ENCODE data around the gene BUB1.
"Not testable (repeated sequence)": the region's sequence is repeated elsewhere in the genome, so short reads cannot be mapped to it uniquely, and the experiment has no call there.

Gene BUB1

DNA sequence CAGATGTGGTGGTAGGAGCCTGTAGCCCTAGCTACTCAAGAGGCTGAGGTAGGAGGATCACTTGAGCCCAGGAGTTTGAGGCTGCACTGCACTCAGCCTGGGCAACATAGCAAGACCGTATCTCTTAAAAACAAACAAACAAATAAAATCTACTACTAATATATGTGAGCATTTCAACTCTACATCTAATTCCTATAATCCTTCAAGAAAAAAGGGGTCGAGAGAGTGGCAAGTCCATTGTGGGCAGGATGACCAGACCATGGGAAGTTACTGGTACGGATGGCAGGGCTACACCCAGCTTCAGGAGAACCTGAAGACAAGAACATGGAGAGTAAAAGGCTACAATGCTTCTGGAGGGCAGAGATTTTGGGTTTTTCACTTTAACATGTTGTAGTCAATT, 24.0 kb downstream of the BUB1 start:
- no peak for DNase-seq

- no peak for DNase-seq
Measured at GRCh38 chr2:110650346-110650745, 27.5 kb downstream of the BUB1 start.

DNA sequence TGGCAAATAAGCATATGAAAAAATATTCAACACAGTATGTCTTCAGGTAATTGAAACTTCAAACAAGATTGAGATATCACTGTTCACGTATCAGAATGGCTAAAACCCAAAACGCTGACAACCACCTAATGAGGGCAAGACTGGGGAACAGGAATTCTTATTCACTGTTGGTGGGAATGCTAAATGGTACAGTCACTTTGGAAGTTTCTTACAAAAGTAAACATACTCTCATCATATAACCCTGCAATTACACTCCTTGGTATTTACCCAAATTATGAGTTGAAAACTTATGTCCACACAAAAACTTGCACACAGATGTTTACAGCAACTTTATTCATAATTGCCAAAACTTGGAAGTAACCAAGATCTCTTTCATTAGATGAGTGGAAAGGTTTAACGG, 30.1 kb downstream of the BUB1 start:
- no peak for DNase-seq

DNA sequence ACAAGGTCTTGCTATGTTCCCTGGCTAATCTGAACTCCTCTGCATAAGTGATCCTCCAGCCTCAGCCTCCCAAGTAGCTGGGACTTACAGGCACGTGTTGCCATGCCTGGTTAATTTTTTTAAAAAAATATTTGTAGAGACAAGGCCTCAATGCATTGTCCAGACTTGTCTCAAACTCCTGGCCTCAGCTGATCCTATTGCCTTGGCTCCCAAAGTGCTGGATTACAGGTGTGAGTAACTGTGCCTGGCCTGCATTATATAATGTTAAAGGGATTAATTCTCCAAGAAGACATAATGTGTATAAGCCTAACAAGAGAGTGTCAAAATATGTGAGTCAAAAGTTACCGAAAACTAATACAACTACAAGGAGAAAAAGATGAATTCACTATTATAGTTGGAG, 32.2 kb downstream of the BUB1 start:
- no peak for DNase-seq

GRCh38 chr2:110644357-110644756, 33.5 kb downstream of the BUB1 start:
- no peak for DNase-seq

DNA sequence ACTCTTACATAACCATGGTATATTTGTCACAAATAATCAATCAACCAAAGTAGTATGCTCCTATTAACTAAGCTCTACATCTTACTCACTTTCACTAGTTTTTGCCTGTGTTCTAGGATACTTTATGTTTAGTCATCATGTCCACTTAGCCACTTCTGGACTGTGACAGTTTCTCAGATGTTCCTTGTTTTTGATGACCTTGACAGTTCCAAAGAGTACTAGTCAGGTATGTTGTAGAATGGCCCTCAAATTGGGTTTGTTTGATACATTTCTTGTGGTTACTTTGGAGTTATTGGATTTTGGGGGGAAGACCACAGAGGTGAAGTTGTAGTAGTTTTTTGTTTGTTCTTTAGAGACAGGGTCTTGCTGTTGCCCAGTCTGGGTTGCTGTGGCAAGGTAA, 35.5 kb downstream of the BUB1 start:
- DNase-seq = no peak

DNA sequence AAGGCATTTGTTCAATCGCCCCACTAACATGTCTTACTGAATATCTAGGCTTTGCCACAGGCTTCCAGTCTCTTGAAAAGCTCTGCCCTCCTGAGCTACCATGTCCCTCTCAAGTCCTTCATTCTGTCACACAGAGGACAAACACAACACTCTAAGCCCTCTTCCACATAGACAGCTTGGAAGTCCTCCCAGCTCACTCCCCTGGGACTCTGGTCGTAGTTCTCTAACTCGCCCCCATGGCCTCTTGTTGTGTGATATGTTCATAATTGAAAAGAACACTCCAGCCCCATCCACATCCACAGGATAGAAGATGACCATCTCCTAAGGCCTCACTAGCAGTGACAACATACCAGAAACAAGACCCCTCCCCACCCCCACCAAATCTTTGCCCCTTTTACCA, 37.9 kb downstream of the BUB1 start:
- DNase-seq = no peak

GRCh38 chr2:110638952-110639695, 38.7 kb downstream of the BUB1 start:
- no peak for DNase-seq

GRCh38 chr2:110638004-110638403, 39.9 kb downstream of the BUB1 start:
- no peak for DNase-seq

DNA sequence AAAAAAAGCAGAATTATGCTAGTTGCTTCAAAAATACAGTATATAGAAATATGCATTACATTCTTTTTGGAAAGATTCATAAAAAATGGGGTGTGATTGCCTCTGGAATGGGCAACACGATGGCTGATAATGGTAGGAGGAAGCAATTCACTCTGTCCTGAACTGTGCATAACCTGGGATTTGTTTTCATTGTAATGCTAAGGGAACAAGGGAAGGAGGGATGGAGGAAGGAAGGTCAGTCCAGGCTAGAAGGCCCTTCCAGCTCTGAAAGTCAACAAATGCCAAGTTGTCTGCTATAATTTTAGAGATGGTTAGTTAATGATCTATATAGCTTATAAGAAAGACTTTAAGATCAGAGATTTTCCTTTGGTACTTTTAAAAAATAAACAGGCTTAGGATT, 40.8 kb downstream of the BUB1 start:
- no peak for DNase-seq

DNA sequence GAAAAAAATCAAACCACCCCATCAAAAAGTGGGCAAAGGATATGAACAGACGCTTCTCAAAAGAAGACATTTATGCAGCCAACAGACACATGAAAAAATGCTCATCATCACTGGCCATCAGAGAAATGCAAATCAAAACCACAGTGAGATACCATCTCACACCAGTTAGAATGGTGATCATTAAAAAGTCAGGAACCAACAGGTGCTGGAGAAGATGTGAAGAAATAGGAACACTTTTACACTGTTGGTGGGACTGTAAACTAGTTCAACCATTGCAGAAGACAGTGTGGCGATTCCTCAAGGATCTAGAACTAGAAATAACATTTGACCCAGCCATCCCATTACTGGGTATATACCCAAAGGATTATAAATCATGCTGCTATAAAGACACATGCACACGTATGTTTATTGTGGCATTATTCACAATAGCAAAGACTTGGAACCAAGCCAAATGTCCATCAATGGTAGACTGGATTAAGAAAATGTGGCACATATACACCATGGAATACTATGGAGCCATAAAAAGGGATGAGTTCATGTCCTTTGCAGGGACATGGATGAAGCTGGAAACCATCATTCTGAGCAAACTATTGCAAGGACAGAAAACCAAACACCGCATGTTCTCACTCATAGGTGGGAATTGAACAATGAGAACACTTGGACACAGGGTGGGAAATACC, 41.8 kb downstream of the BUB1 start:
- not testable (repeated sequence) for DNase-seq

GRCh38 chr2:110627348-110627747, 50.5 kb downstream of the BUB1 start:
- not testable (repeated sequence) for DNase-seq

GRCh38 chr2:110619326-110619939, 58.4 kb downstream of the BUB1 start:
- not testable (repeated sequence) for DNase-seq

- not testable (repeated sequence) for DNase-seq
Measured at GRCh38 chr2:110613927-110614326, 63.9 kb downstream of the BUB1 start.

DNA sequence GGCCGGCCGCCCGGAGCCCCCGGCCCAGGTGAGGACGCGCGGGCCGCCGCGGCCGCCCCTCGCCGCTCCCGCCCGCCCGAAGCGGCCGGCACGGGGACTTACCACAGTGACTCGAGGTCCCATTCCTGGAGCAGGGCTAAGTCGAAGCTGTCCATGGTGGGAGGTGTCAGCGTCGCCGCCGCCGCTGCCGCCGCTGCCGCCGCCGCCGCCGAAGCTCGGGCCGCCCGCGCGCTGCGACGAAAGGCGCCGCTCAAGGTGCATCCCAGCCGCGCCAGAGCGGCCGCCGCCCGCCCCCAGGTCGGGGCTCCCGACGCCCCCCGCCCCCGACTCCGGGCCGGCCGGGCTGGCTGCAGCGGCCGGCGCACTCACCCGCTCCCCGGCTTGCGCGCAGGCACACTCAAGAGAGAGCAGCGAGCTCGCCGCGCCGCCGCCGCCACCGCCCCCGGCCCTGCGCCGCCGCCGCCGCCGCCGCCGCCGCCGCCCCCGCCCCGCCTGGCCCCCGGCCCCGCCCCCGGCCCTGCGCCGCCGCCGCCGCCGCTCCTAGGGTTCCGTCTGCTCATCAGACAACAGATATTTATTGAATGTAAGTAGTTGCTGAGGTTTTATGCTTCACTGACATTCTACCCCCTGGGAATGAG, 67.1 kb downstream of the BUB1 start:
- DNase-seq = not testable (repeated sequence)

GRCh38 chr2:110609843-110610612, 67.8 kb downstream of the BUB1 start:
- DNase-seq = not testable (repeated sequence)

- not testable (repeated sequence) for DNase-seq
Measured at GRCh38 chr2:110608788-110609502, 68.9 kb downstream of the BUB1 start.

DNA sequence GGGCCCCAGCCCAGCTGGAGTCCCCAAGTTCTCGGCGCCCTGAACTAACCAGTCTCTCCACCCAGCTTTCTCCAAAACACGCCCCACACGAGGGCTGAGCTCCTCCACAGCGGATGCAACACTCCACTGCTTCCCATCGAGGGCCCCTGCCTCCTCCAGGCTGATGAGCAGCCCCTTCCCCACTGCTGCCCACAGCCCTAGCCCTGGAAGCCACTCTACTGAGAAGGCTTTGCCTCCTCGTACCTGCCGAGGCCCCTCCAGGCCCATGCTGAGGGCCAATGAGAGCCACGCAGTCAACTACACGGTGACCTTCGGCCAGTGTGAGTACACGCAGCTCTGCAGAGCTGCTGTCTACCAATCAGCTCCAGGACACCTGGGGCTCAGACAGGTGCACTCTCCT, 72.8 kb downstream of the BUB1 start:
- not testable (repeated sequence) for DNase-seq

- DNase-seq = not testable (repeated sequence)
Measured at GRCh38 chr2:110603917-110604591, 73.8 kb downstream of the BUB1 start.

GRCh38 chr2:110602139-110602538, 75.7 kb downstream of the BUB1 start:
- not testable (repeated sequence) for DNase-seq

- DNase-seq = not testable (repeated sequence)
Measured at GRCh38 chr2:110591973-110592372, 85.9 kb downstream of the BUB1 start.

Measured in NCI-H2171 (cell line).